DMS153 treated with DMSO at 0.1 percent for 48 hours (cell line): Measurements from ENCODE around the gene SYT3.
"Not testable (repeated sequence)": the region's sequence is repeated elsewhere in the genome, so short reads cannot be mapped to it uniquely, and the experiment has no call there.

Experiments used
- DNase-seq: peaks from one replicate; lab custom pipeline; 2025; ENCODE audit not compliant: unreplicated experiment; lab: John Stamatoyannopoulos, UW

Gene SYT3

GRCh38 chr19:50636317-50637085, 3.2 kb downstream of the SYT3 start:
- DNase-seq = no peak

DNA sequence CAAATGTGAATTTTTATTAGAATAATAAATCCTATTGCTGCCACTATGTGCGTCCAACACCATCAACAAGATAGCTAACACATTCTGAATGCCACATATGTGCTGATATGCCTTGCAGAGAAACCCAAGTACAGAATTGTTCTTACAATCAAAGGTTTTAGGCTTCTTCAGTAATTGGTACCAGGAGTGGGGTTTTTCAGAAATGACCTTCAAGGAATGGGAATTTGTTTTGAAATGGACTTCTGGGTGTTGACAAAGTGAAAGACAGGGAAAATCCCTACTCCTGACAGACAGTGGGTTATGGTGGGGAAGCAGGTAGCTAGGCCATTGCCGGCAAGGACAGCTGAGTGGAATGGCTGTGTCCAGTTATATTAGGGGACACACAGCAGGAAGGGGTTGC, 5.7 kb downstream of the SYT3 start:
- no peak for DNase-seq

DNA sequence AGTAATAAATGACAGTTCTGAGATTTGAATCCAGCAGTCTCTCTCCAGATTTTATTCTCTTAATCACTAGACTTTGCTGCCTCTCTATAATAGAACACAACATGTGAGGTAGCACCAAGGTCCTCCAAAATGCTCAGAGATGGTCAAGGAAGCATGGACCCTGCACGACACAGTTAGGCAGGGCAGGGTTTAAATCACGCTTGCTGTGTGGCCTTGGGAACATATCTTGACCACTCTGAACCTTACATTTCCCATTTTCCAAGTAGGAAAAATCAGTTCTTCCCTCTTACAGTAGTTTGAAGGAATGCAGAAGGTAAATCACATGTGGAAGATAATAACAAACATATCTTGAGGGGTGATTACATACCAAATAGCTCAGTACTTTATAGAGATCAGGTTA, 6.3 kb downstream of the SYT3 start:
- DNase-seq = no peak

GRCh38 chr19:50632151-50632835, 7.4 kb downstream of the SYT3 start:
- no peak for DNase-seq

DNA sequence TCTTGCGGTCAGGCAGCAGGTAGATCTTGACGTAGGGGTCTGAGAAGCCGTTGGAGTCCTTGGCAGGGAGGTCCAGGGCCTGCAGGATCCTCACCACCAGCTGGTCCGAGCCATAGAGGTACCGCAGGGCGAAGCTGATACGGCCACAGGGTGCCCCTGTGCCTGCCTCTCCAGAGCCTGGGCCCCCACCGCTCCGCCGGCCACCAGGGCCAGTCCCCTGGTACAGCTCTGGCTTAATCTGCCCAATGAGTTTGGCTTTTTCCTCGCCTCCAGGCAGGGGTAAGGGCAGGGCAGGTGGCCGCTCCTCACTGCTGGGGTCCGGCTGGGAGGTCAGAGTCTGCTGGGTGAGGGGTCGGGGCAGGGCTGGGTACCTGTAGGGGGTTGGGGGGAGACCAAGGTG, 9.9 kb downstream of the SYT3 start:
- DNase-seq = no peak

DNA sequence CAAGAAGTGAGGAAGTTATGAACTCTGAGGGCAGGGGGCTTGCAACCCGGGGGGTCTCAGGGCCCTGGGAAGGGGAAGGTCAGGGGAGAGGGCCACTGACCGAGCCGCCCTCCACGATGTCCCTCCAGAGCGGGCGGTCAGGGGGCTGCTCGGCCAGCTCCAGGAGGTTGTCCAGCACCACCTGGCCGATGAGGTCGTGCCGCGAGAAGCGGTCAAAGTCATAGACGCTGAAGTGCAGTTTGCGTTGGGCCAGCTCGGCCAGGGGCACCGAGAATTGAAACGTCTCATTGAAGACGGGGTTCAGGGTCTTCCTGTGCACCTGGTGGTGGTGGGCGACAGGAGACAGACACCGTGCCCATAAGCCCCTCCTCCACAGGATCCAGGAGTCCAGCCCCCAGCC, 10.5 kb downstream of the SYT3 start:
- DNase-seq = no peak

- DNase-seq = no peak
These were observed 11.1 kb downstream of the SYT3 start for GRCh38 chr19:50628551-50628950.

DNA sequence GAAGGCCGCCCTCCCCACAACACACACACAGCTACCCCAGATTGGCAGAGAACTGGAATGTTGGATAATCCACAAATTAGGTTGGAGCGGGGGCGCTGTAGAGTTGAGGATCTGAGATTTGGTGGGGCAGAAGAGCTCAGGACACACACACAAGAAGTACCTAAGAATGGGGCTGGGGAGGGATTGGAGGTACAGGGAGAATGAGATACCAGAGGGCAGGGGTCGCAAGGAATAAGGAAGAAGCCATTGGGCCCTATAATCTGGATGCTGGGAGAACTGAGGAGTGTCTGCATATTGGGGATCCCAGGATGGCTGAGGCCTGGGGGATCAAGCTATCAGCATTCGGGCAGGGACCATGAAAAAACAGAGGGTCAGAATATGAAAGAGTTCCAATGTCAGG, 11.5 kb downstream of the SYT3 start:
- DNase-seq = no peak

DNA sequence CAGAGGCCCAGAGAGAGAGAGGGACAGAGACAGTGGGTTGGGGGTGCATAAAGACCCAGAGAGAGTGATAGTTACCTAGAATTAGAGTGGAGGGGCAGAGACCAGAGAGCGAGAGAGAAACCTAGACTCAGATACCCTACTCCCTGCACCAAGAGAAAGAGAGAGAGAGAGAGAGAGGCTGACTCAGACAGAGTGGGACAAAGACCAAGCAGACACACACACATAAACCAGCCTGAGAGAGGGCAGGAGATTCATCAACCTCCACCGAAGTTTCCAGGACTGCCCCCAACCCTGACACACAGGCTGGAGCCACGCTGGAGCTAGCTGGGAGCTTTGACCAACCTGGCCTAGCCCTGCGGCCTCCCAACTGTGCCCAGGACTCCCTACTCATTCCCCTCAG, 12.9 kb downstream of the SYT3 start:
- no peak for DNase-seq

- DNase-seq = no peak
These were observed 13.7 kb downstream of the SYT3 start for GRCh38 chr19:50626011-50626410.

- no peak for DNase-seq
These were observed 14.6 kb downstream of the SYT3 start for GRCh38 chr19:50624949-50625600.

- DNase-seq = not testable (repeated sequence)
These were observed 19.2 kb downstream of the SYT3 start for GRCh38 chr19:50620394-50620906.

GRCh38 chr19:50619184-50619583, 20.5 kb downstream of the SYT3 start:
- not testable (repeated sequence) for DNase-seq

GRCh38 chr19:50618379-50618778, 21.3 kb downstream of the SYT3 start:
- not testable (repeated sequence) for DNase-seq

- not testable (repeated sequence) for DNase-seq
These were observed 26.9 kb downstream of the SYT3 start for GRCh38 chr19:50612504-50613404.

DNA sequence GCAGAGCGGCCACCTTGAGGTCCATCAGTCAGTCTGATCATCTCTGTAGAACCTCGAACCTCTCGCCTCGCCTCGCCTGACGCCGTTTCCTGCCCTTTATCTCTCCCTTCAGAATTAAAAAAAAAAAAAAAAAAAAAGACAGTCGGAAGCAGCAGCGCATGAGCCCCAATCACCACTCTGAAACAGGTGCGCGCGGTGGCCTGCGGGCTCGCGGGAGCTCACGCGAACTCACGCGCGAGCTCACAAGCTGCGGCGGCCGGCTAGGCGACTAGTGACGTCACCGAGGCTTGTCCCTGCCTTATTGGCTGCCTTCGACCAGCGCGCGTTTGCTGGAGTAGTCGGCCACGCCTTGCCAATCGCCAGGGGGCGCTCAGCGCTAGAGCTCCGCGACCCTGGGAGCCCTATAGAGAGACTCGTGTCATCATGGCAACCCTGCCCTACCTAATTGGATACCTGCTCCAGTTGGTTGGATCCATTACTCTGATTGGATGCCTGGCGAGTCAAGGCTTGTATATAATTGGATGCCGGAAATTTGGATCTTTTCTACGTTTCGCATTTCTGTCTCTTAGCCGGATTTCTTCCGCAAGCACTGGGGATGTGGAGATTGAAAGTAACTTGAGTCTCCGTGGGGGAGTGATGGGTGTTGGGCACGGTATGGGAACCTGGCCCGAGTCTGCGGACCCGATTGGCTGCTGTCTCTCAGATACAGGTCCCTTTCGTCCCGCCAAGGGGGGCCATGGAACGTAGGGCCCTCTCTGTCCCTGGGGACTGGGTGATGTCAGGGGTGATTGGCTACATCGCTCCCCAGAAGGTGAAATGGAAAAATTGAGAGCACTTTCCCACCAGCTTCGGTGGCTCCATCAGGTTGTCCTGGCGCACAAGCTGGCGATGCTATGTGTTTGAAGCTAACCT, 31.6 kb downstream of the SYT3 start:
- no peak for DNase-seq

DNA sequence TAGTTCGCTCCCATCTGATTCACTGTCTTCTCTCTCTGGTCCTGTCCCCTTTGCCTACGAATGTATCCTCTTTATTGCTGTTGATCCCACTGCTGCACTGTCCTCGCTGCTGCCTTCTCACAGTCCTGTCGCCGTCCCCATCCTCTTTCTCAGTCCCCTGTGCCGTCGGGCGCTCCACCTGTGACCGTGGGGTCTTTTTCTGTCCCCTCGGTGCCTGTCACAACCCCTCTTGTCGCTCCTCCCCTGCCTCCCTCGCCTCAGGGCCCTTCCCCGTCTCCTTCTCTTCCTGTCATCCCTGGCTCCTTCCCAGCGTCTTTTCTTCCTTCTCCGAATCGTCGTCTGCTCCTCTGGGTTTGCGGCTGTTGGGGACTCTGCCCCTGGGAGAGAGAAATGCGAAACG, 32.3 kb downstream of the SYT3 start:
- DNase-seq = no peak

- DNase-seq = not testable (repeated sequence)
These were observed 33.4 kb downstream of the SYT3 start for GRCh38 chr19:50606059-50606836.
